CD14-positive monocyte (primary cell): ENCODE measurements around the gene TSC22D1. TPM values are rescaled to one million over a fixed set of nuclear protein-coding genes. Genes with fewer than 3 reads are reported as not detected.

Experiments
- DNase-seq, 3 donors: peaks; one replicate each; pipeline ENCODE4 v3.0.0-alpha.2; 2011 to 2022
- H2AFZ ChIP-seq: 2 replicates; pipeline ENCODE4 v1.6.0; 2012; ENCODE audit warnings: mild to moderate bottlenecking, low read depth, low read length, inconsistent platforms; ENCODE audit not compliant: insufficient read depth, poor library complexity, severe bottlenecking
- H3K27ac ChIP-seq, 2 donors: 1 replicate in 1 of 2; 2 replicates in 1 of 2; pipeline ENCODE4 v1.5.1; 2012 to 2013; ENCODE audit warnings: low read length in 2 of 2, control low read depth in 1 of 2, inconsistent platforms in 1 of 2, low read depth in 1 of 2, mild to moderate bottlenecking in 1 of 2
- H3K27me3 ChIP-seq, 2 donors: one replicate each; pipeline versions ENCODE4 v1.6.0 to v1.6.1; 2011 to 2013; ENCODE audit warnings: low read length in 2 of 2; ENCODE audit not compliant: control insufficient read depth in 2 of 2, insufficient read depth in 2 of 2
- H3K36me3 ChIP-seq, 2 donors: replicated peaks in 1 of 2; 1 replicate in 1 of 2; 2 replicates in 1 of 2; pipeline versions ENCODE4 v1.5.1 to v1.6.1; 2012 to 2013; ENCODE audit warnings: low read length in 2 of 2, control low read depth in 1 of 2, inconsistent platforms in 1 of 2, mild to moderate bottlenecking in 1 of 2; ENCODE audit not compliant: insufficient read depth in 2 of 2, control insufficient read depth in 1 of 2
- H3K4me1 ChIP-seq, 2 donors: 1 replicate in 1 of 2; 2 replicates in 1 of 2; pipeline versions ENCODE4 v1.5.1 to v1.6.1; 2012 to 2013; ENCODE audit warnings: low read length in 2 of 2, control low read depth in 1 of 2, inconsistent platforms in 1 of 2, mild to moderate bottlenecking in 1 of 2, moderate library complexity in 1 of 2; ENCODE audit not compliant: insufficient read depth in 2 of 2, control insufficient read depth in 1 of 2
- H3K4me2 ChIP-seq: replicated peaks from 2 replicates; pipeline ENCODE3; 2012; ENCODE audit warnings: low read length, moderate library complexity, mild to moderate bottlenecking; ENCODE audit not compliant: poor library complexity, severe bottlenecking; ENCODE audit errors: extremely low read depth
- H3K4me3 ChIP-seq, 3 experiments: fragments of 200-600 bp in 1 of 3; sonication (generic) in 1 of 3; replicated peaks in 1 of 3; 1 replicate in 2 of 3; 2 replicates in 1 of 3; pipeline ENCODE4 v1.5.1; 2011 to 2013; ENCODE audit warnings: low read length in 3 of 3, mild to moderate bottlenecking in 3 of 3, control low read depth in 2 of 3, low read depth in 2 of 3, inconsistent platforms in 1 of 3, moderate library complexity in 1 of 3
- H3K79me2 ChIP-seq: 2 replicates; pipeline ENCODE4 v1.6.0; 2012; ENCODE audit warnings: mild to moderate bottlenecking, control low read depth, inconsistent platforms, low read length, moderate library complexity; ENCODE audit not compliant: insufficient read depth
- H3K9ac ChIP-seq: 2 replicates; pipeline ENCODE4 v1.6.0; 2017; ENCODE audit warnings: low read length, mild to moderate bottlenecking; ENCODE audit not compliant: insufficient read depth, poor library complexity, severe bottlenecking
- H3K9me3 ChIP-seq, 2 donors: replicated peaks in 1 of 2; 1 replicate in 1 of 2; 2 replicates in 1 of 2; pipeline versions ENCODE4 v1.5.1 to v1.6.1; 2012 to 2013; ENCODE audit warnings: low read length in 2 of 2, control low read depth in 1 of 2; ENCODE audit not compliant: control insufficient read depth in 1 of 2, insufficient read depth in 1 of 2
- H4K20me1 ChIP-seq: 2 replicates; pipeline ENCODE4 v1.6.0; 2012; ENCODE audit warnings: mild to moderate bottlenecking, low read length, control low read depth, moderate library complexity; ENCODE audit not compliant: insufficient read depth
- H3K27ac Mint-ChIP-seq, 7 donors: one replicate each; pipeline ENCODE4 v1.8.0; 2020; ENCODE audit warnings: mild to moderate bottlenecking in 7 of 7, mixed read lengths in 7 of 7, moderate library complexity in 6 of 7, inconsistent platforms in 2 of 7
- H3K27me3 Mint-ChIP-seq, 3 donors: one replicate each; pipeline ENCODE4 v1.8.0; 2021 to 2022; ENCODE audit warnings: low read depth in 3 of 3, mild to moderate bottlenecking in 3 of 3, mixed read lengths in 3 of 3, moderate library complexity in 3 of 3, inconsistent platforms in 1 of 3
- H3K36me3 Mint-ChIP-seq, 2 donors: one replicate each; pipeline ENCODE4 v1.8.0; 2020; ENCODE audit warnings: mixed read lengths in 2 of 2, inconsistent platforms in 1 of 2, mild to moderate bottlenecking in 1 of 2
- H3K4me1 Mint-ChIP-seq: one replicate; pipeline ENCODE4 v1.8.0; 2020; ENCODE audit warnings: mild to moderate bottlenecking, mixed read lengths
- H3K4me3 Mint-ChIP-seq, 2 donors: one replicate each; pipeline ENCODE4 v1.8.0; 2020; ENCODE audit warnings: mild to moderate bottlenecking in 2 of 2, mixed read lengths in 2 of 2, moderate library complexity in 1 of 2
- H3K9me3 Mint-ChIP-seq, 7 donors: one replicate each; pipeline ENCODE4 v1.8.0; 2020 to 2022; ENCODE audit warnings: mixed read lengths in 7 of 7, mild to moderate bottlenecking in 6 of 7, moderate library complexity in 6 of 7, inconsistent platforms in 2 of 7
- CTCF ChIP-seq: fragments of 200-600 bp; IDR thresholded peaks from one replicate; pipeline ENCODE4 v1.8.0; 2022; ENCODE audit warnings: antibody characterized with exemption, mild to moderate bottlenecking
- WGBS: methylation state at CpG from one replicate; pipeline ENCODE4 v1.1.5; 2013; ENCODE audit warnings: missing lambda C conversion rate; ENCODE audit not compliant: insufficient coverage; 5-methylcytosine and 5-hydroxymethylcytosine counted together
- intact Hi-C, 2 donors: fragments of 100-400 bp; cut with micrococcal nuclease; formaldehyde crosslinking; loops; one replicate each; pipeline versions ENCODE4 v1.15.0 to v1.15.1; 2023
- polyA plus RNA-seq, 3 donors: library from polyadenylated mRNA; depleted of rRNA in 1 of 3; unstranded in 2 of 3; stranded (reverse) in 1 of 3; fragments of 300-500 nt in 2 of 3; fragments of >200 nt in 1 of 3; fragmentation: Illumina TruSeq in 2 of 3; gene quantifications; 1 replicate in 2 of 3; 2 replicates in 1 of 3; pipeline ENCODE4 v1.2.3, GENCODE V29; 2012 to 2021

Gene TSC22D1
- polyA plus RNA-seq, 3 donors, result 1.9 to 10.4 (median 3.1) TPM

GRCh38 chr13:44438234-44438579, 137.9 kb downstream of the TSC22D1 start:
- H4K20me1 ChIP-seq, result peaks cover 5% of the 10 kb centered on the region
- no peak overlapping the region for H2AFZ ChIP-seq
- peaks cover 11 to 23% (median 13%) of the 10 kb centered on the region in 3 donors for H3K27me3 Mint-ChIP-seq
- WGBS, result 17% methylated on average over 1 of the region's 3 CpGs
- H3K4me2 ChIP-seq, result no peak overlapping the region
- H3K9me3 ChIP-seq, result no peaks in the 10 kb centered on the region
- H3K9ac ChIP-seq, result no peak overlapping the region
- H3K4me3 ChIP-seq, result no peak overlapping the region
- no peaks in the 10 kb centered on the region for H3K79me2 ChIP-seq
- H3K27ac Mint-ChIP-seq, result no peak overlapping the region
- peaks cover 8 to 23% of the 10 kb centered on the region in 2 donors for H3K27me3 ChIP-seq
- TF ChIP-seq CTCF, result peak; percentile 50
- peaks cover 7 to 21% of the 10 kb centered on the region in 2 donors for H3K36me3 Mint-ChIP-seq
- H3K4me1 Mint-ChIP-seq, result peaks cover 26% of the 10 kb centered on the region
- H3K36me3 ChIP-seq, result no peaks in the 10 kb centered on the region
- no peak for DNase-seq
- H3K27ac ChIP-seq, result no peak overlapping the region
- intact Hi-C loops, result loop anchor here (2.0 to 10.0 kb wide), 8 partner anchors 133 to 531 kb away; no protein-coding TSS in a partner anchor
- no peaks in the 10 kb centered on the region for H3K9me3 Mint-ChIP-seq
- peaks cover 29 to 38% of the 10 kb centered on the region in 2 donors for H3K4me1 ChIP-seq
- no peak overlapping the region for H3K4me3 Mint-ChIP-seq

GRCh38 chr13:44437356-44438233, 138.5 kb downstream of the TSC22D1 start:
- Mint-ChIP-seq H3K4me3 (peak overlapping the region in 1 of 2 donors; percentile 89), H3K27ac (no peak overlapping the region), H3K27me3 (peaks cover 9 to 23% (median 13%) of the 10 kb centered on the region in 3 donors), H3K36me3 (peaks cover 9 to 23% of the 10 kb centered on the region in 2 donors), H3K4me1 (peaks cover 26% of the 10 kb centered on the region), H3K9me3 (no peaks in the 10 kb centered on the region)
- no peaks in the 10 kb centered on the region for H3K36me3 ChIP-seq
- peak overlapping the region; percentile 44 for H2AFZ ChIP-seq
- DNase-seq, result peak in 2 of 3 donors; percentile 41 to 60
- no peaks in the 10 kb centered on the region for H3K9me3 ChIP-seq
- intact Hi-C loops, result loop anchor here (2.0 to 10.0 kb wide), 8 partner anchors 133 to 530 kb away; no protein-coding TSS in a partner anchor
- H3K27me3 ChIP-seq, result peaks cover 8 to 23% of the 10 kb centered on the region in 2 donors
- H3K4me3 ChIP-seq, result peak overlapping the region in 2 of 3 experiments; percentile 41 to 80
- peak overlapping the region; percentile 87 for H3K4me2 ChIP-seq
- H3K79me2 ChIP-seq, result no peaks in the 10 kb centered on the region
- peaks cover 29 to 38% of the 10 kb centered on the region in 2 donors for H3K4me1 ChIP-seq
- no CpG with 5 or more reads among the region's 5 CpGs for WGBS
- H4K20me1 ChIP-seq, result peaks cover 5% of the 10 kb centered on the region
- H3K9ac ChIP-seq, result peak overlapping the region; percentile 42
- peak; percentile 76 for TF ChIP-seq CTCF
- no peak overlapping the region for H3K27ac ChIP-seq
